Measurements from ENCODE around the gene CELA2B. TPM values are rescaled to one million over a fixed set of nuclear protein-coding genes. Genes with fewer than 3 reads are reported as not detected.

The CELA2B gene
- total and polyA plus RNA-seq, 2 of the 8 experiments (the other 6 are each of a cell fraction or from before 2014, with no cell fraction given), result not detected

- CTCF ChIA-PET (ENCODE audit: partially characterized antibody), result interaction anchor here (0.6 to 2.1 kb wide), 11 partner anchors 10 to 1342 kb away, joined by 3 to 5 read pairs (median 3); partner anchors contain the start of gene DNAJC16
- no peak overlapping the region for H2BK15ac ChIP-seq (ENCODE audit: low read length)
- 0 out of 2 replicates have a peak overlapping the region, but pooled peaks have one; percentile 19 for H2BK5ac ChIP-seq (ENCODE audit: low read depth, low read length)
- no peak overlapping the region for H4K5ac ChIP-seq (ENCODE audit: insufficient read length, low read depth, low read length)
- H3K9me3 ChIP-seq (ENCODE audit: insufficient read depth in 2 of 2, low read depth in 1 of 2, low read length in 1 of 2), result no peaks in the 10 kb centered on the region
- H4K20me1 ChIP-seq (replicated peaks in 1 of 2; ENCODE audit: control insufficient read depth in 1 of 2, insufficient read depth in 2 of 2, low read length in 2 of 2), result no peaks in the 10 kb centered on the region
- WGBS, 2 experiments (ENCODE audit: extremely low coverage in 1 of 2, insufficient coverage in 1 of 2, insufficient read length in 1 of 2, insufficient replicate concordance in 2 of 2, low coverage in 1 of 2, low lambda C conversion rate in 2 of 2, missing lambda C conversion rate in 1 of 2), result 58% methylated on average over 17 of the region's 17 CpGs; no CpG with 5 or more reads in 1 of the 2 experiments
- H2BK20ac ChIP-seq (ENCODE audit: low read length), result no peak overlapping the region
- no peak overlapping the region for H2BK120ac ChIP-seq (replicated peaks; ENCODE audit: low read depth, low read length)
- H3K79me2 ChIP-seq (ENCODE audit: control insufficient read depth in 1 of 2, insufficient read depth in 2 of 2, low read length in 2 of 2), result 0 out of 4 replicates have a peak, but pooled peaks cover 0 to under 1% of the 10 kb centered on the region in 2 experiments
- H3K4me1 ChIP-seq (replicated peaks in 1 of 4; ENCODE audit: control insufficient read depth in 3 of 4, insufficient read depth in 4 of 4, low read length in 3 of 4), result peaks cover 0 to 1% (median under 1%) of the 10 kb centered on the region in 4 experiments; a peak in 4 of 7 replicates
- H3K14ac ChIP-seq (ENCODE audit: insufficient read length), result no peak overlapping the region
- H3K23ac ChIP-seq (ENCODE audit: insufficient read length), result no peak overlapping the region
- POLR2A ChIA-PET (ENCODE audit: partially characterized antibody), result no interaction called here
- H3K56ac ChIP-seq (replicated peaks; ENCODE audit: insufficient read length, low read depth, low read length), result no peak overlapping the region
- no peak overlapping the region for H3K4me2 ChIP-seq (ENCODE audit: insufficient read depth in 1 of 2, low read depth in 2 of 2, low read length in 2 of 2)
- H3K4me3 ChIP-seq (ENCODE audit: extremely low read depth in 1 of 4, insufficient read depth in 2 of 4, low read depth in 3 of 4, low read length in 4 of 4), result no peak overlapping the region
- H3K27me3 ChIP-seq (replicated peaks in 1 of 4; ENCODE audit: control insufficient read depth in 3 of 4, extremely low read depth in 1 of 4, insufficient read depth in 3 of 4, low read length in 3 of 4), result no peaks in the 10 kb centered on the region
- no peak overlapping the region for H3K4ac ChIP-seq (replicated peaks; ENCODE audit: insufficient read length, low read depth, low read length)
- H2BK12ac ChIP-seq (ENCODE audit: low read depth, low read length), result no peak overlapping the region
- no peak overlapping the region for H3K18ac ChIP-seq (ENCODE audit: extremely low read depth, low read length)
- no peak overlapping the region for H4K91ac ChIP-seq (replicated peaks; ENCODE audit: insufficient read length, low read length)
- no peak overlapping the region for H2AFZ ChIP-seq (ENCODE audit: low read length)
- no peak overlapping the region; a peak in 1 of 7 replicates for H3K9ac ChIP-seq (replicated peaks in 1 of 4; ENCODE audit: extremely low read depth in 1 of 4, low read depth in 3 of 4, low read length in 3 of 4)
- H2AK5ac ChIP-seq (ENCODE audit: low read depth, low read length), result no peak overlapping the region
- no peaks in the 10 kb centered on the region for H3K23me2 ChIP-seq (ENCODE audit: low read depth, low read length)
- peaks cover 0 to 8% (median 2%) of the 10 kb centered on the region in 4 experiments; a peak in 3 of 8 replicates for H3K36me3 ChIP-seq (ENCODE audit: control insufficient read depth in 2 of 4, insufficient read depth in 4 of 4, low read length in 3 of 4)
- no peak overlapping the region for H4K8ac ChIP-seq (ENCODE audit: extremely low read depth, insufficient read depth, low read length)
- FAIRE-seq (no peak), DNase-seq (ENCODE audit: low read depth in 1 of 2, low spot score in 2 of 2) (peak; percentile 27 to 90)
- H3K79me1 ChIP-seq (ENCODE audit: low read depth, low read length), result no peaks in the 10 kb centered on the region
- H3K27ac ChIP-seq (ENCODE audit: low read depth, low read length), result no peak overlapping the region
- TF ChIP-seq RAD21 (IDR thresholded peaks at IDR 0.05 in 1 of 2, conservative IDR thresholded peaks at IDR 0.05 in 1 of 2; ENCODE audit: low read depth in 2 of 2, low read length in 2 of 2), result peak; percentile 64 to 79
- TF ChIP-seq GABPA (IDR thresholded peaks at IDR 0.05; ENCODE audit: borderline replicate concordance, insufficient read depth, low read length), result peak; percentile 45; the same call in 1 of the 2 replicates
- TF ChIP-seq TAF7 (optimal IDR thresholded peaks at IDR 0.05; ENCODE audit: borderline replicate concordance, low read depth, low read length), result peak; percentile 40
- TF ChIP-seq CTCF (IDR thresholded peaks at IDR 0.05; ENCODE audit: control extremely low read depth in 1 of 3, insufficient read depth in 1 of 3, low read depth in 1 of 3, low read length in 3 of 3), result peak; percentile 76 to 97 (median 90)
- TF ChIP-seq CREB1 (IDR thresholded peaks at IDR 0.05), result 0 out of 2 replicates have a peak, but pooled peaks have one; percentile 37
- TF ChIP-seq CEBPB (IDR thresholded peaks at IDR 0.05; ENCODE audit: low read depth, low read length), result no peak
- TF ChIP-seq MAX (IDR thresholded peaks at IDR 0.05), result peak; percentile 52; the same call in 1 of the 2 replicates
- TF ChIP-seq JUN (IDR thresholded peaks at IDR 0.05; ENCODE audit: low read depth, low read length), result no peak
These were observed 25.5 kb downstream of the CELA2B start for GRCh38 chr1:15501208-15502032.

Measured in H1 (cell line).